K562 (cell line): ENCODE measurements around the gene PHKB.

ENCODE experiments used
- CREB1 ChIP-seq, 2 experiments: sonication (generic) in 1 of 2; formaldehyde crosslinking in 1 of 2; IDR thresholded peaks; 2 replicates each; pipeline versions ENCODE4 v1.6.1 to v1.8.0; 2012 to 2022; ENCODE audit warnings: inconsistent platforms in 1 of 2, mild to moderate bottlenecking in 1 of 2, missing genetic modification reagents in 1 of 2, moderate library complexity in 1 of 2
- EGR1 ChIP-seq: fragments of 450-650 bp; conservative IDR thresholded peaks from 2 replicates; pipeline ENCODE4 v1.6.1; 2017; ENCODE audit warnings: mild to moderate bottlenecking
- GABPB2 ChIP-seq: fragments of 250-450 bp; sonication (Bioruptor Pico); conservative IDR thresholded peaks from 2 replicates; pipeline ENCODE4 v1.5.1; 2021; ENCODE audit warnings: mild to moderate bottlenecking
- MTA2 ChIP-seq: fragments of 450-650 bp; IDR thresholded peaks from 2 replicates; pipeline ENCODE4 v1.6.1; 2016; ENCODE audit warnings: low read depth
- STAT5B ChIP-seq: fragments of 250-450 bp; sonication (Bioruptor Pico); IDR thresholded peaks from 2 replicates; pipeline ENCODE4 v1.8.0; 2021; ENCODE audit warnings: mild to moderate bottlenecking, inconsistent platforms
- TCF7 ChIP-seq: sonication (generic); IDR thresholded peaks from 2 replicates; pipeline ENCODE4 v1.6.1; 2016; ENCODE audit warnings: antibody characterized with exemption, borderline replicate concordance
- ZNF589 ChIP-seq: fragments of 200-800 bp; sonication (Bioruptor generic); IDR thresholded peaks from 2 replicates; pipeline ENCODE4 v1.6.1; 2016; ENCODE audit warnings: low read depth, missing genetic modification characterization, missing compliant biosample characterization

DNA sequence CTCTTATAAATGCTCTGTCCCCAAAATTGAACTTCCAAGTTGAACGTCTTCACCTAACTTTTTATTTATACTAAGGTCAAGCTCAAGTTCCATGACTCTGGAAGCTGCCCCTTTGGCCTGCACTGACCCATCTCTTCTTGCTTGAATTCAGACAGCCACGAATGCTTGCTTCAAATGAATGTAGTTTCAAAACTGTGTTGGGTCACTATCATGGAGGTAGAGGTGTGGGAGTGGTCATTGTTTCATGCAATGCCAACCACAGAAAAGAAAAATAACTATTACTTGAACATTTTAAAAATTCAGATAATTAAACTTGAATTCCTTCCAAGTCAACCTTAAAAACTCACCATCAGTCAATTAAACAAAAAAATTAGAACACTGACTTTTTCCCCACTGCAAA is 2.8 kb upstream of the PHKB start:
- no peak for TF ChIP-seq EGR1
- TF ChIP-seq CREB1 (IDR thresholded peaks at IDR 0.05): no peak
- no peak for TF ChIP-seq CREB1 (CRISPR knock-in tag; IDR thresholded peaks at IDR 0.05)
- TF ChIP-seq MTA2: no peak
- TF ChIP-seq GABPB2 (CRISPR knock-in tag): no peak
- no peak for TF ChIP-seq TCF7
- no peak for TF ChIP-seq ZNF589 (CRISPR knock-in tag)
- TF ChIP-seq STAT5B (CRISPR knock-in tag): no peak
